HCT116 (cell line): Measurements from ENCODE around the gene PTPRR. TPM values are rescaled to one million over a fixed set of nuclear protein-coding genes. Genes with fewer than 3 reads are reported as not detected.

ENCODE experiments used
- ATAC-seq: fragments of 200-7000 bp; cut with Tn5 transposase; 2 replicates; pipeline ENCODE4 v1.9.1; 2020; ENCODE audit warnings: mild to moderate bottlenecking, moderate library complexity
- BruUV-seq: library from RNA; stranded (reverse); fragments of 400-500 nt; replicated peaks from 2 replicates; lab custom pipeline; 2021; lab: Mats Ljungman, UMichigan
- CTCF ChIA-PET: fragments of 300-600 bp; sonication (Branson Sonifier 250); formaldehyde crosslinking; loops from one replicate; lab custom pipeline; 2021; ENCODE audit warnings: antibody characterized with exemption; lab: Charles Lee
- POLR2A ChIA-PET: fragments of 300-600, 350-600 bp; sonication (Branson Sonifier 250); formaldehyde crosslinking; loops from one replicate; lab custom pipeline; 2021; ENCODE audit warnings: antibody characterized with exemption; lab: Charles Lee
- RAD21 ChIA-PET, 2 experiments: fragments of 300-600 bp; sonication (Branson Sonifier 250); formaldehyde crosslinking; loops; one replicate each; lab custom pipeline; 2023; ENCODE audit warnings: low total read pairs in 2 of 2; ENCODE audit not compliant: uncharacterized antibody in 2 of 2, unreplicated experiment in 2 of 2, low non-redundant PET in 1 of 2; lab: Charles Lee
- DNase-seq: peaks from one replicate; pipeline ENCODE4 v3.0.0-alpha.2; 2010; ENCODE audit warnings: low read depth, low spot score
- H2AFZ ChIP-seq: fragments of 200-600 bp; shearing (Covaris generic), sonication (generic); 2 replicates; pipeline ENCODE4 v1.6.1; 2017; ENCODE audit warnings: low read depth, mixed run types, mixed read lengths, antibody characterized with exemption, low read length; ENCODE audit not compliant: poor library complexity, severe bottlenecking
- H3K27ac ChIP-seq: 2 replicates; pipeline ENCODE4 v1.5.1; 2012; ENCODE audit warnings: low read depth, low read length
- H3K27me3 ChIP-seq: fragments of 200-600 bp; sonication (generic); 2 replicates; pipeline ENCODE4 v1.6.1; 2016; ENCODE audit warnings: mixed run types, low read length, mixed read lengths; ENCODE audit not compliant: insufficient read depth
- H3K36me3 ChIP-seq, 2 experiments: fragments of 200-500 bp in 1 of 2; fragments of 200-600 bp in 1 of 2; sonication (Bioruptor generic) in 1 of 2; sonication (generic) in 1 of 2; 2 replicates each; pipeline versions ENCODE4 v1.5.1 to v1.6.1; 2014 to 2016; ENCODE audit warnings: low read length in 2 of 2, inconsistent platforms in 1 of 2, mixed read lengths in 1 of 2, mixed run types in 1 of 2; ENCODE audit not compliant: insufficient read depth in 2 of 2, control insufficient read depth in 1 of 2
- H3K4me1 ChIP-seq, 2 experiments: fragments of 200-600 bp in 1 of 2; sonication (generic) in 1 of 2; 2 replicates each; pipeline versions ENCODE4 v1.5.1 to v1.6.1; 2012 to 2017; ENCODE audit warnings: low read length in 2 of 2, inconsistent platforms in 1 of 2, mild to moderate bottlenecking in 1 of 2, mixed read lengths in 1 of 2, mixed run types in 1 of 2, moderate library complexity in 1 of 2; ENCODE audit not compliant: insufficient read depth in 2 of 2, control insufficient read depth in 1 of 2
- H3K4me2 ChIP-seq: fragments of 200-600 bp; sonication (generic); 2 replicates; pipeline ENCODE4 v1.6.1; 2017; ENCODE audit warnings: mixed run types, low read length, mixed read lengths
- H3K4me3 ChIP-seq, 2 experiments: fragments of 200-600 bp in 1 of 2; sonication (generic) in 1 of 2; replicated peaks in 1 of 2; 2 replicates each; pipeline ENCODE4 v1.5.1; 2011 to 2016; ENCODE audit warnings: low read length in 2 of 2, control low read depth in 1 of 2, low read depth in 1 of 2, mild to moderate bottlenecking in 1 of 2, mixed read lengths in 1 of 2, mixed run types in 1 of 2
- H3K79me2 ChIP-seq: fragments of 200-600 bp; sonication (generic); 2 replicates; pipeline ENCODE4 v1.6.1; 2017; ENCODE audit warnings: mild to moderate bottlenecking, mixed run types, low read length, moderate library complexity, mixed read lengths; ENCODE audit not compliant: insufficient read depth
- H3K9ac ChIP-seq: fragments of 200-600 bp; sonication (generic); 2 replicates; pipeline ENCODE4 v1.6.1; 2016; ENCODE audit warnings: low read length, mixed read lengths
- H3K9me2 ChIP-seq: fragments of 200-600 bp; sonication (generic), shearing (Covaris generic); 2 replicates; pipeline ENCODE4 v1.6.1; 2017; ENCODE audit warnings: mixed run types, mild to moderate bottlenecking, moderate library complexity; ENCODE audit not compliant: insufficient read depth
- H3K9me3 ChIP-seq, 2 experiments: fragments of 200-500 bp in 1 of 2; fragments of 200-600 bp in 1 of 2; sonication (Bioruptor generic) in 1 of 2; sonication (generic) in 1 of 2; 2 replicates each; pipeline ENCODE4 v1.6.1; 2014 to 2017; ENCODE audit warnings: low read length in 2 of 2, mixed read lengths in 2 of 2, inconsistent platforms in 1 of 2, low read depth in 1 of 2, mild to moderate bottlenecking in 1 of 2, mixed run types in 1 of 2, moderate library complexity in 1 of 2; ENCODE audit not compliant: control insufficient read depth in 1 of 2, insufficient read depth in 1 of 2
- H4K20me1 ChIP-seq: fragments of 200-600 bp; sonication (generic), shearing (Covaris generic); 2 replicates; pipeline ENCODE4 v1.6.1; 2017; ENCODE audit warnings: mixed run types, mild to moderate bottlenecking, moderate library complexity; ENCODE audit not compliant: insufficient read depth
- ATF3 ChIP-seq: IDR thresholded peaks from 2 replicates; pipeline ENCODE4 v1.6.1; 2012
- CBX3 ChIP-seq: IDR thresholded peaks from 2 replicates; pipeline ENCODE4 v1.6.1; 2012; ENCODE audit warnings: low read depth
- ELF1 ChIP-seq: IDR thresholded peaks from 2 replicates; pipeline ENCODE4 v1.6.1; 2012; ENCODE audit warnings: low read depth, borderline replicate concordance
- EZH2 ChIP-seq: fragments of 200-600 bp; sonication (generic); IDR thresholded peaks from 2 replicates; pipeline ENCODE4 v1.6.1; 2017; ENCODE audit warnings: antibody characterized with exemption, mixed run types
- EZH2phosphoT487 ChIP-seq: fragments of 200-600 bp; IDR thresholded peaks from 2 replicates; pipeline ENCODE4 v1.6.1; 2018; ENCODE audit warnings: antibody characterized with exemption, borderline replicate concordance
- FOSL1 ChIP-seq: IDR thresholded peaks from 2 replicates; pipeline ENCODE4 v1.6.1; 2012; ENCODE audit warnings: low read depth
- POLR2A ChIP-seq: IDR thresholded peaks from 2 replicates; pipeline ENCODE4 v1.7.0; 2011; ENCODE audit warnings: borderline replicate concordance; ENCODE audit not compliant: insufficient read depth, insufficient read length; ENCODE audit errors: extremely low read depth
- RAD21 ChIP-seq: IDR thresholded peaks from 2 replicates; pipeline ENCODE4 v1.6.1; 2012; ENCODE audit warnings: low read depth, mild to moderate bottlenecking
- REST ChIP-seq: IDR thresholded peaks from 2 replicates; pipeline ENCODE4 v1.6.1; 2012; ENCODE audit warnings: low read depth
- SIN3A ChIP-seq: IDR thresholded peaks from 2 replicates; pipeline ENCODE4 v1.6.1; 2012; ENCODE audit warnings: low read depth
- SP1 ChIP-seq: IDR thresholded peaks from 2 replicates; pipeline ENCODE4 v1.6.1; 2012; ENCODE audit warnings: low read depth
- YY1 ChIP-seq: IDR thresholded peaks from 2 replicates; pipeline ENCODE4 v1.6.1; 2011; ENCODE audit warnings: low read length, low read depth, moderate library complexity, mild to moderate bottlenecking; ENCODE audit not compliant: insufficient replicate concordance; ENCODE audit errors: extremely low read depth
- ZNF274 ChIP-seq: fragments of 200-500 bp; sonication (Bioruptor generic); IDR thresholded peaks from 2 replicates; pipeline ENCODE4 v1.6.1; 2014; ENCODE audit warnings: mild to moderate bottlenecking, low read depth, low read length, inconsistent platforms
- intact Hi-C: fragments of 100-400 bp; cut with micrococcal nuclease; formaldehyde crosslinking; loops from 2 replicates; pipeline ENCODE4 v1.10.0; 2022
- total RNA-seq: library from RNA; stranded (reverse); gene quantifications from one replicate; pipeline ENCODE4 v1.2.1, GENCODE V29; 2021; ENCODE audit not compliant: unreplicated experiment
- TF ChIP-seq, protein P1 (sequence below): IDR thresholded peaks from 2 replicates; pipeline ENCODE4 v1.6.1; 2011; ENCODE audit warnings: mild to moderate bottlenecking, low read length, moderate library complexity; ENCODE audit not compliant: insufficient replicate concordance; ENCODE audit errors: extremely low read depth
- TF ChIP-seq, protein P2 (sequence below): IDR thresholded peaks from 2 replicates; pipeline ENCODE4 v1.6.1; 2012

Gene PTPRR
- total RNA-seq, 1 experiment from 2014 or later: 0.27 TPM

DNA sequence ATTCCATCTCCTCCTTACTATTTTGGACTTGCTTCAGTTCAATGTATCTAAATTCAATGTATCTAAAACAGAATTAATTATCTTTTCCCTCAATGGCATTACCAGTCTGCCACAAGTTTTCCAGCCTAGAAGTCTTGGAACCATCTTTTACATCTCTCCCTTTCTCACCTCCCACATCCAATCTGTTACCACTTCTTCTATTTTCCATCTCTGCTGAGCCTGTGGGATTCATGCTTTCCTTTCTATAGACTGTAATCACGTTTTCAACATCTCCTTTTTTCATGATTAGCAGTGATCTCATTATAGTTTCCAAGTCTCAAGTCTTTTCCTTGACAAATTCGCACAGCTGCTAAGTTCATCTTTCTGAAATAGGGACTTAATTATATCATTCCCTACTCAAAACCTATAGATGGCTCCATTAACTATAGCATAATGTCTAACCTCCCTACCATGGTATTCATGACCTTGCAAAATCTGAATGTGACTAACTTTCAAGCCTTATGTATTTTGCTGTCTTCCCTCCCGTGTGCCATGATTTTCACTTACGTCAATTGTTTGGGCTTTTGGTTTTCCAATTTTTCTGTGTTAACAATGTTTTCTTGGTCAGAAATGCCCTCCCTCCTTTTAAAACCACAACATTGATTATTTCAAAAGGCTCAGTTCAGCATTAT lies 262.8 kb downstream of the PTPRR start:
- Histone ChIP-seq H4K20me1 (no peaks in the 10 kb centered on the region), H3K27ac (no peak overlapping the region), H3K9me2 (0 out of 2 replicates have a peak, but pooled peaks cover 4% of the 10 kb centered on the region), H3K36me3 (no peaks in the 10 kb centered on the region), H3K4me3 (no peak overlapping the region), H3K9ac (no peak overlapping the region), H2AFZ (no peak overlapping the region), H3K9me3 (no peaks in the 10 kb centered on the region), H3K4me1 (peaks cover 6 to 8% of the 10 kb centered on the region in 2 experiments; a peak in 3 of 4 replicates), H3K79me2 (no peaks in the 10 kb centered on the region), H3K4me2 (no peak overlapping the region), H3K27me3 (no peaks in the 10 kb centered on the region)
- intact Hi-C loops: no loop called here
- ChIA-PET RAD21 (no interaction called here), CTCF (no interaction called here), POLR2A (no interaction called here)
- no peak for TF ChIP-seq CBX3
- BruUV-seq: no TSS peak
- no peak for DNase-seq
- no peak for ATAC-seq

DNA sequence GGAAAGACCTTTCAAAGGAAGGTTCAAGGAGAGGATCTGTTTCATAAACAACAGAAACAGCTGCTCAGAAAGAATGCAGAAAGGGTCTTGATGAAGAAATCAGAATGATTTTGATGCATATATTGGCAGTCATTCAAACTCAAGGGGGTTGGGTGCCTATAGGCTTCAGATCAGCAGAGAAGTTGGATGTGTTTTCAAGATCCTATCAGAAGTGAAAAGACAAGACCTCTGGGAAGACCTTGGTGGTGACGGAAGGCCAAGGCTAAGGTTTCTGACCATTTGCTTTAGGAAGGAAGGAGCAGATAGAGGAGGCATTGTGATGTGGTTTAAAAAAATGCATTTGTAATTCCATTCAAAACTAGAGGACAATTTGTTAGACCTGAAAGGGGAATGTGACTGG lies 268.1 kb downstream of the PTPRR start:
- Histone ChIP-seq H3K36me3 (no peaks in the 10 kb centered on the region), H3K4me1 (peaks cover 3 to 12% of the 10 kb centered on the region in 2 experiments; a peak in 2 of 4 replicates), H3K4me2 (no peak overlapping the region), H3K9ac (no peak overlapping the region), H4K20me1 (no peaks in the 10 kb centered on the region), H3K27ac (no peak overlapping the region), H3K79me2 (no peaks in the 10 kb centered on the region), H3K4me3 (no peak overlapping the region), H3K27me3 (no peaks in the 10 kb centered on the region), H3K9me2 (no peaks in the 10 kb centered on the region), H3K9me3 (no peaks in the 10 kb centered on the region), H2AFZ (no peak overlapping the region)
- ChIA-PET CTCF (no interaction called here), RAD21 (no interaction called here), POLR2A (no interaction called here)
- DNase-seq: no peak
- ATAC-seq: no peak
- intact Hi-C loops: no loop called here
- no TSS peak for BruUV-seq
- TF ChIP-seq YY1: no peak
- TF ChIP-seq SP1: no peak
- no peak for TF ChIP-seq SIN3A
- TF ChIP-seq ELF1: no peak
- TF ChIP-seq, protein P1, sequence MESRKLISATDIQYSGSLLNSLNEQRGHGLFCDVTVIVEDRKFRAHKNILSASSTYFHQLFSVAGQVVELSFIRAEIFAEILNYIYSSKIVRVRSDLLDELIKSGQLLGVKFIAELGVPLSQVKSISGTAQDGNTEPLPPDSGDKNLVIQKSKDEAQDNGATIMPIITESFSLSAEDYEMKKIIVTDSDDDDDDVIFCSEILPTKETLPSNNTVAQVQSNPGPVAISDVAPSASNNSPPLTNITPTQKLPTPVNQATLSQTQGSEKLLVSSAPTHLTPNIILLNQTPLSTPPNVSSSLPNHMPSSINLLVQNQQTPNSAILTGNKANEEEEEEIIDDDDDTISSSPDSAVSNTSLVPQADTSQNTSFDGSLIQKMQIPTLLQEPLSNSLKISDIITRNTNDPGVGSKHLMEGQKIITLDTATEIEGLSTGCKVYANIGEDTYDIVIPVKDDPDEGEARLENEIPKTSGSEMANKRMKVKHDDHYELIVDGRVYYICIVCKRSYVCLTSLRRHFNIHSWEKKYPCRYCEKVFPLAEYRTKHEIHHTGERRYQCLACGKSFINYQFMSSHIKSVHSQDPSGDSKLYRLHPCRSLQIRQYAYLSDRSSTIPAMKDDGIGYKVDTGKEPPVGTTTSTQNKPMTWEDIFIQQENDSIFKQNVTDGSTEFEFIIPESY: no peak
- no peak for TF ChIP-seq POLR2A
- no peak for TF ChIP-seq ZNF274
- TF ChIP-seq EZH2: no peak
- TF ChIP-seq EZH2phosphoT487: no peak
- TF ChIP-seq, protein P2, sequence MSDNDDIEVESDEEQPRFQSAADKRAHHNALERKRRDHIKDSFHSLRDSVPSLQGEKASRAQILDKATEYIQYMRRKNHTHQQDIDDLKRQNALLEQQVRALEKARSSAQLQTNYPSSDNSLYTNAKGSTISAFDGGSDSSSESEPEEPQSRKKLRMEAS: no peak
- TF ChIP-seq FOSL1: no peak
- TF ChIP-seq RAD21: no peak
- no peak for TF ChIP-seq ATF3
- TF ChIP-seq REST: no peak
